ENCODE measurements around the gene IL17RE. TPM values are rescaled to one million over a fixed set of nuclear protein-coding genes. Genes with fewer than 3 reads are reported as not detected.

Gene IL17RE
- total and polyA plus RNA-seq, 2 of the 13 experiments (the other 11 are each of a cell fraction or from before 2014, with no cell fraction given): 14.5 to 24.1 TPM

DNA sequence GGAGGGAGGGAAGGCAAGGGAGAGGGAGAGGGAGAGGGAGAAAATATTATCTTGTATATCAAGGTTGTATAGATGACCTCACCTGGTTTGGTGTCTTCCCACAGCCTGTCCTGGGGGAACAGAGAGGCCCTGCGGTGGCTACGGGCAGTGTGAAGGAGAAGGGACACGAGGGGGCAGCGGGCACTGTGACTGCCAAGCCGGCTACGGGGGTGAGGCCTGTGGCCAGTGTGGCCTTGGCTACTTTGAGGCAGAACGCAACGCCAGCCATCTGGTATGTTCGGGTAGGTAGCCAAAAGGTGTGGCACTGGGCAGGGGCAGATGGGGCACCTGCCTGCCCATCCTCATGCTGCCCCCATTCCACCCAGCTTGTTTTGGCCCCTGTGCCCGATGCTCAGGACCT lies 38.1 kb downstream of the IL17RE start:
- no peak overlapping the region for H3K9ac ChIP-seq (ENCODE audit: insufficient read depth, low read depth, low read length)
- H4K20me1 ChIP-seq (ENCODE audit: insufficient read depth, low read length): no peaks in the 10 kb centered on the region
- TF ChIP-seq NR1H2 (CRISPR knock-in tag; IDR thresholded peaks at IDR 0.05; ENCODE audit: borderline replicate concordance, low read depth): no peak
- TF ChIP-seq ZNF33A (CRISPR knock-in tag; IDR thresholded peaks at IDR 0.05; ENCODE audit: borderline replicate concordance): no peak
- TF ChIP-seq, protein P1, sequence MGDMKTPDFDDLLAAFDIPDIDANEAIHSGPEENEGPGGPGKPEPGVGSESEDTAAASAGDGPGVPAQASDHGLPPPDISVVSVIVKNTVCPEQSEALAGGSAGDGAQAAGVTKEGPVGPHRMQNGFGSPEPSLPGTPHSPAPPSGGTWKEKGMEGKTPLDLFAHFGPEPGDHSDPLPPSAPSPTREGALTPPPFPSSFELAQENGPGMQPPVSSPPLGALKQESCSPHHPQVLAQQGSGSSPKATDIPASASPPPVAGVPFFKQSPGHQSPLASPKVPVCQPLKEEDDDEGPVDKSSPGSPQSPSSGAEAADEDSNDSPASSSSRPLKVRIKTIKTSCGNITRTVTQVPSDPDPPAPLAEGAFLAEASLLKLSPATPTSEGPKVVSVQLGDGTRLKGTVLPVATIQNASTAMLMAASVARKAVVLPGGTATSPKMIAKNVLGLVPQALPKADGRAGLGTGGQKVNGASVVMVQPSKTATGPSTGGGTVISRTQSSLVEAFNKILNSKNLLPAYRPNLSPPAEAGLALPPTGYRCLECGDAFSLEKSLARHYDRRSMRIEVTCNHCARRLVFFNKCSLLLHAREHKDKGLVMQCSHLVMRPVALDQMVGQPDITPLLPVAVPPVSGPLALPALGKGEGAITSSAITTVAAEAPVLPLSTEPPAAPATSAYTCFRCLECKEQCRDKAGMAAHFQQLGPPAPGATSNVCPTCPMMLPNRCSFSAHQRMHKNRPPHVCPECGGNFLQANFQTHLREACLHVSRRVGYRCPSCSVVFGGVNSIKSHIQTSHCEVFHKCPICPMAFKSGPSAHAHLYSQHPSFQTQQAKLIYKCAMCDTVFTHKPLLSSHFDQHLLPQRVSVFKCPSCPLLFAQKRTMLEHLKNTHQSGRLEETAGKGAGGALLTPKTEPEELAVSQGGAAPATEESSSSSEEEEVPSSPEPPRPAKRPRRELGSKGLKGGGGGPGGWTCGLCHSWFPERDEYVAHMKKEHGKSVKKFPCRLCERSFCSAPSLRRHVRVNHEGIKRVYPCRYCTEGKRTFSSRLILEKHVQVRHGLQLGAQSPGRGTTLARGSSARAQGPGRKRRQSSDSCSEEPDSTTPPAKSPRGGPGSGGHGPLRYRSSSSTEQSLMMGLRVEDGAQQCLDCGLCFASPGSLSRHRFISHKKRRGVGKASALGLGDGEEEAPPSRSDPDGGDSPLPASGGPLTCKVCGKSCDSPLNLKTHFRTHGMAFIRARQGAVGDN (CRISPR knock-in tag; IDR thresholded peaks at IDR 0.05): no peak
- TF ChIP-seq, protein P2, sequence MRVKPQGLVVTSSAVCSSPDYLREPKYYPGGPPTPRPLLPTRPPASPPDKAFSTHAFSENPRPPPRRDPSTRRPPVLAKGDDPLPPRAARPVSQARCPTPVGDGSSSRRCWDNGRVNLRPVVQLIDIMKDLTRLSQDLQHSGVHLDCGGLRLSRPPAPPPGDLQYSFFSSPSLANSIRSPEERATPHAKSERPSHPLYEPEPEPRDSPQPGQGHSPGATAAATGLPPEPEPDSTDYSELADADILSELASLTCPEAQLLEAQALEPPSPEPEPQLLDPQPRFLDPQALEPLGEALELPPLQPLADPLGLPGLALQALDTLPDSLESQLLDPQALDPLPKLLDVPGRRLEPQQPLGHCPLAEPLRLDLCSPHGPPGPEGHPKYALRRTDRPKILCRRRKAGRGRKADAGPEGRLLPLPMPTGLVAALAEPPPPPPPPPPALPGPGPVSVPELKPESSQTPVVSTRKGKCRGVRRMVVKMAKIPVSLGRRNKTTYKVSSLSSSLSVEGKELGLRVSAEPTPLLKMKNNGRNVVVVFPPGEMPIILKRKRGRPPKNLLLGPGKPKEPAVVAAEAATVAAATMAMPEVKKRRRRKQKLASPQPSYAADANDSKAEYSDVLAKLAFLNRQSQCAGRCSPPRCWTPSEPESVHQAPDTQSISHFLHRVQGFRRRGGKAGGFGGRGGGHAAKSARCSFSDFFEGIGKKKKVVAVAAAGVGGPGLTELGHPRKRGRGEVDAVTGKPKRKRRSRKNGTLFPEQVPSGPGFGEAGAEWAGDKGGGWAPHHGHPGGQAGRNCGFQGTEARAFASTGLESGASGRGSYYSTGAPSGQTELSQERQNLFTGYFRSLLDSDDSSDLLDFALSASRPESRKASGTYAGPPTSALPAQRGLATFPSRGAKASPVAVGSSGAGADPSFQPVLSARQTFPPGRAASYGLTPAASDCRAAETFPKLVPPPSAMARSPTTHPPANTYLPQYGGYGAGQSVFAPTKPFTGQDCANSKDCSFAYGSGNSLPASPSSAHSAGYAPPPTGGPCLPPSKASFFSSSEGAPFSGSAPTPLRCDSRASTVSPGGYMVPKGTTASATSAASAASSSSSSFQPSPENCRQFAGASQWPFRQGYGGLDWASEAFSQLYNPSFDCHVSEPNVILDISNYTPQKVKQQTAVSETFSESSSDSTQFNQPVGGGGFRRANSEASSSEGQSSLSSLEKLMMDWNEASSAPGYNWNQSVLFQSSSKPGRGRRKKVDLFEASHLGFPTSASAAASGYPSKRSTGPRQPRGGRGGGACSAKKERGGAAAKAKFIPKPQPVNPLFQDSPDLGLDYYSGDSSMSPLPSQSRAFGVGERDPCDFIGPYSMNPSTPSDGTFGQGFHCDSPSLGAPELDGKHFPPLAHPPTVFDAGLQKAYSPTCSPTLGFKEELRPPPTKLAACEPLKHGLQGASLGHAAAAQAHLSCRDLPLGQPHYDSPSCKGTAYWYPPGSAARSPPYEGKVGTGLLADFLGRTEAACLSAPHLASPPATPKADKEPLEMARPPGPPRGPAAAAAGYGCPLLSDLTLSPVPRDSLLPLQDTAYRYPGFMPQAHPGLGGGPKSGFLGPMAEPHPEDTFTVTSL (CRISPR knock-in tag; IDR thresholded peaks at IDR 0.05; ENCODE audit: borderline replicate concordance): no peak
- DNase-seq (ENCODE audit: low spot score) (no peak), ATAC-seq (no peak), FAIRE-seq (no peak)
- H3K27ac ChIP-seq (ENCODE audit: extremely low read length, insufficient read depth, low read length): no peak overlapping the region
- peaks cover 6 to 26% of the 10 kb centered on the region in 2 experiments; a peak in 4 of 5 replicates for H3K36me3 ChIP-seq (replicated peaks in 1 of 2; ENCODE audit: control insufficient read depth in 1 of 2, insufficient read depth in 2 of 2, low read length in 2 of 2)
- no peaks in the 10 kb centered on the region for H3K9me3 ChIP-seq (ENCODE audit: low read length)
- no peaks in the 10 kb centered on the region for H3K27me3 ChIP-seq (ENCODE audit: control insufficient read depth in 1 of 2, insufficient read depth in 2 of 2, low read length in 2 of 2)
- POLR2A ChIA-PET: no interaction called here
- no TSS peak for BruUV-seq (replicated peaks)
- no peak overlapping the region for H3K4me2 ChIP-seq (ENCODE audit: low read depth, low read length)
- CTCF ChIA-PET (ENCODE audit: low intra/inter-chr PET ratio, low total read pairs): no interaction called here
- peaks cover 26% of the 10 kb centered on the region for H3K4me1 ChIP-seq (ENCODE audit: insufficient read depth, low read length)
- over 99% methylated on average over 9 of the region's 10 CpGs for WGBS (ENCODE audit: low lambda C conversion rate)
- H2AFZ ChIP-seq (ENCODE audit: low read length): no peak overlapping the region
- in situ Hi-C loops (cut with HindIII; ENCODE audit: extremely low pct_ligation_motif_present, low pct_unique_long_range_greater_than_20kb): no loop called here
- H3K4me3 ChIP-seq (replicated peaks in 1 of 3; ENCODE audit: insufficient read depth in 1 of 3, low read depth in 2 of 3, low read length in 3 of 3): no peak overlapping the region
- H3K79me2 ChIP-seq (ENCODE audit: insufficient read depth, low read length): peaks cover 2% of the 10 kb centered on the region
- intact Hi-C loops (cut with micrococcal nuclease; ENCODE audit: unreplicated experiment): loop anchor here (10.0 kb wide), 1 partner anchor 64 kb away; no protein-coding TSS in a partner anchor

Measured in HepG2 (cell line).